ENCODE results near the gene TANC1.

The TANC1 gene

GRCh38 chr2:158963071-158963470 is 5.4 kb upstream of the TANC1 start:
- no peak for DNase-seq

- DNase-seq = no peak
Observed at GRCh38 chr2:158965107-158965506, 3.3 kb upstream of the TANC1 start.

- no peak for DNase-seq
Observed at GRCh38 chr2:158965641-158966040, 2.8 kb upstream of the TANC1 start.

- no peak for DNase-seq
Observed at GRCh38 chr2:158966312-158966711, 2.1 kb upstream of the TANC1 start.

GRCh38 chr2:158967114-158967730 is 1.2 kb upstream of the TANC1 start:
- no peak for DNase-seq

GRCh38 chr2:158967731-158968395 is 577 bp upstream of the TANC1 start:
- DNase-seq = no peak

GRCh38 chr2:158969162-158969714 is 798 bp downstream of the TANC1 start:
- DNase-seq = no peak

- no peak for DNase-seq
Observed at GRCh38 chr2:158969715-158970240, 1.3 kb downstream of the TANC1 start.

- no peak for DNase-seq
Observed at GRCh38 chr2:158970241-158970751, 1.9 kb downstream of the TANC1 start.

- DNase-seq = no peak
Observed at GRCh38 chr2:158973116-158973956, 4.9 kb downstream of the TANC1 start.

- DNase-seq = no peak
Observed at GRCh38 chr2:158975271-158975921, 7.0 kb downstream of the TANC1 start.

- DNase-seq = no peak
Observed at GRCh38 chr2:158979772-158980171, 11.3 kb downstream of the TANC1 start.

GRCh38 chr2:158984604-158985135 is 16.2 kb downstream of the TANC1 start:
- no peak for DNase-seq

GRCh38 chr2:158988501-158988900 is 20.1 kb downstream of the TANC1 start:
- DNase-seq = no peak

GRCh38 chr2:158989165-158989564 is 20.7 kb downstream of the TANC1 start:
- no peak for DNase-seq

GRCh38 chr2:158990397-158991214 is 22.2 kb downstream of the TANC1 start:
- DNase-seq = no peak

GRCh38 chr2:158993030-158993429 is 24.6 kb downstream of the TANC1 start:
- no peak for DNase-seq

GRCh38 chr2:158993721-158994587 is 25.5 kb downstream of the TANC1 start:
- DNase-seq = no peak

GRCh38 chr2:158994920-158995676 is 26.7 kb downstream of the TANC1 start:
- DNase-seq = no peak

GRCh38 chr2:158995677-158996049 is 27.2 kb downstream of the TANC1 start:
- no peak for DNase-seq
